Glomerular visceral epithelial cell (primary cell): ENCODE measurements around the gene RREB1.
A peak's percentile ranks its signal among the peaks of the same experiment; 100 is the strongest.

Experiments used
- DNase-seq: peaks from one replicate; pipeline ENCODE4 v3.0.0-alpha.2; 2016; ENCODE audit errors: extremely low spot score

Gene RREB1

GRCh38 chr6:7124636-7125035 lies 16.9 kb downstream of the RREB1 start:
- DNase-seq: no peak

DNA sequence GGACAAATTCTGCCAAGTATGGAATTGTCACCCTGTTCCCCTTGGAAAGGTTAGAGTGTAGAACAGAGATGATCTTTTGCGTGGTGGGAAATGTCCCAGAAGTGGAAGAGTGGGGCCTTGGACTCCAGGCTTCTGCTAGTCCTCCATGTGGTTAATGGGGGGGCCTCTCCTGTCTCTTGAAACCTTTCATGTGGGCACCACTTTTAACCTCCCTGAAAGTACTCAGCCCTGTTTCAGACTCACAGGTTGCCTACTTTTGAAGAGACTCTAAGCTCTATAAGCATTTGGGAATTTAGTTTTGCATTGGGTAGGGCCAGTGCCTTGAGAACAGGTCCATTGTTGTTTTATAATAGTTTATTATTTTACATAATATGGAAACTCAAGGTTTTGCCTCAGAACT lies 17.5 kb downstream of the RREB1 start:
- DNase-seq: no peak

DNA sequence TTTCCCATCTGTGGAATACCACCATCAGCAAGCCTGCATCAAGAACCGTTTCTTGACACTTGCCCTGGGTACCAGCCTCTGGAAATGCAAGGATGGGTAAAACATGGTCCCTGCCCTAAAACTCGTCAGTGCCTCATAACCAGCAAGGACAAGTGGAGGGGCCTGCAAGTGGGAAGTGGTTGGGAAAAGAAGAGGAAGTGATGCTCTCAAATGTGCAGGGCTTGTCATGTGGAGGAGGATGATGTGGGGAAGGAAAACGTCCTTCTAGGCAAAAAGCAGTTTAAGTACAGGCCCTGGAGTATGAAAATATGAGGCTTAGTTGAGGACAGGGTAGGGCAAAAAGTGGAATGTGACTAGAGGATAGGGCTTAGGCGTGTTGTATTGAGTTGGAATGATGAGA lies 19.0 kb downstream of the RREB1 start:
- DNase-seq: no peak

DNA sequence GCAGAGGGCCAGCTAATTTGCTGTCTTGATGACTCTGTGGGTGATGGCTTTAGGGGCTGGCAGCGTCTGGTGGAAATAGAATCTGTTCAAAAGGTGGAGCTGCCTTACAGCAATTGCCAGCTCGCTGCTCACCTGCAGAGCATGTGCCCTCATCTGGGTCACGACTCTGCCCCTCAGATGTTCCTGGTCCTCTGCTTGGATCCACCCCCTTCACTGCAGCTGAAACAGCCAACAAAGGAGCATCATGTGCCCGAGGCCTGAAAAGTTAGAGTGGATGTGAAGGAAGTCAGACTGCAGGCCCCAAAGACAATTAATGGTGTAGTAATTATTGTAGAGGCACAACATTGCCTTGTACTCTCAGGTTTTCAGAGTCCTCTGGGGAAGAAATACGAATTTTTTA lies 19.9 kb downstream of the RREB1 start:
- DNase-seq: no peak

GRCh38 chr6:7129360-7129759 lies 21.6 kb downstream of the RREB1 start:
- DNase-seq: no peak

GRCh38 chr6:7129784-7130569 lies 22.2 kb downstream of the RREB1 start:
- no peak for DNase-seq

DNA sequence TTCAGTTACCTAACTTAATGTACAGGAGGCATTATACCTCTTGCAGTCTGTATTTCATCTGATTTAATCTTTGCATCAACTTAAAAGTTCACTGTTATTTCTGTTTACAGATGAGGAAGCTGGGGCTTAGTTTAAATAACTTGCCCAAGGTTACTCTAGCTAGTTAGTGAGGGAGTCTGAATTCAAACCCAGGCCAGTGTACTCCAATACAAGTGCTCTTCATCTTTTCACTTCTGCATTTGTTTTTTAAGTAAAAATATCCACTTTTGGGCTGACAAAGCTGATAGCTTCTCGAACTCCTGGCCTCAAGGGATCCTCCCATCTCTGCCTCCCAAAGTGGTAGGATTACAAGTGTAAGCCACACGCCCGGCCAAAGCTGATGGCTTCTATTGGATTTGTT lies 23.6 kb downstream of the RREB1 start:
- no peak for DNase-seq

DNA sequence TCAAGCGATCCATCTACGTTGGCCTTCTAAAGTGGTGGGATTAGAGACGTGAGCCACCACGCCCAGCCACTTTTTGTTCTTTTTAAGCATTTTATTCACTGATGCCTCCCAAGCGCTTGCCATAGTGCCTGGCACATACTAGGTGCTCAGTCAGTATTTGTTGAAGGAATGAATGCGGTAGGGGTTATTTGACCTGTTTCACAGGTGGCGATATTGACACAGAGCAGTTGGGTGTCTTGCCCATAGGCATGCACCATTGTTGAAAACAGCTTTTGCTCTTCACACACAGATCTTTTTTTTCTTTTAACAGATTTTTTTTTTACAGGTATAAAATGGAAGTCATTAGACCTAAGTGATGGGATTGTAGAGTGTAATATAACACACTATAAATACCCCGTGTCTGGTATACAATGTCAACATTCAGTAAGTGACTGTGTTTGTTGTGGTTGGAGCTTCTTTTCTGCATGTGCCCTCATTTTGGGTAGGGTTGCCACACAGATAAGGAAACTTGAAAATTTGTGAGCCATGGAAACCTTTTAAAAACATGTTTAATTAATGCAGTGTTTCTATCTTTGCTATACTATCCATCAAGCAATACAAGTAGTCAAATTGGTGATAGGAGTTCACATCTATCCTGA lies 24.8 kb downstream of the RREB1 start:
- no peak for DNase-seq

- DNase-seq: no peak
Measured at GRCh38 chr6:7134999-7135745, 27.4 kb downstream of the RREB1 start.

GRCh38 chr6:7135755-7136154 lies 28.0 kb downstream of the RREB1 start:
- DNase-seq: no peak

DNA sequence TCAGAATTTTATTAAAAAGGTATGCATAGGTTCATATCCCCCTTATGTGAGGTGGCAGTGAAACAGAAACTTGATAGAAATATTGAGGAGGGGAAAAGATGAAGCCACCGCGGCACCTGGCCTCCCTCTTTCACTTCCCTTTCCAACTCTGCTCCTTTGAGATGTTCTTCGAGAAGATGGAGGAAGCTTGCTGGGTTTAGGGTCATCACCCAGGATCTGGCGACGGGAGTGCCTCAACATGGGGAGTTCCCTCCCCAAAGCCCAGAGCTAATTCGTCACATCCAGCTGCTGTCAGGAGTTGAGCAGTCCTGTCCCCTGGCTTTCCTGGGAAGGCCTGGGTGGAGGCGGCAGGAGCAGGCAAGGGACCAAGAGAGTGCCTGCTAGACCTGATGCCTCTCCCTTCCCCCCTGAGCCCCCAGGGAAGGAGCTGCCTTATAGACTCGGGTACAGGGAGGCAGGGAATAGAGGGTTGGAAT lies 29.1 kb downstream of the RREB1 start:
- no peak for DNase-seq

- DNase-seq: peak; percentile 65
Measured at GRCh38 chr6:7137335-7138045, 29.7 kb downstream of the RREB1 start.

- DNase-seq: no peak
Measured at GRCh38 chr6:7138046-7138531, 30.3 kb downstream of the RREB1 start.

DNA sequence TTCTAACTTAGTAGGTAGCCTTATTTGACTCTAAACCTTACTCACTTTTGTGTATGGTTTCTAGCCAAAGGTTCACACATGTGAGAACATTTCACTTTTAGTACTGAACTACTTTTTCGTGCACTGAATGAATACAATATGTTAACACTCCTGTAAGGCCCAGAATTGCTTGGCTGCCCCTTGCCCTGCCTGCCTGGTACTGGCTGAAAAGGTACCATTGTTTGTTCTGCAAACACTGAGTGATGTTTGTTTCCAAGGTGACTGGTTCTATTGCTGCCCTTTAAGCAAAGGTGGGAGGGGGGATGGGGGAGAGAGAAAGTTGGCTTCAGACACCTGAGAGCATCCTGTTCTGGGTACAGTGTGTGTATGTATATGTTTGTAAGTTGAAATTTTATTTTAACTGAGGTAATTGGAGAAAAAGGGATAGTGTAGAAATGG lies 31.2 kb downstream of the RREB1 start:
- no peak for DNase-seq

GRCh38 chr6:7139835-7140470 lies 32.2 kb downstream of the RREB1 start:
- DNase-seq: no peak

DNA sequence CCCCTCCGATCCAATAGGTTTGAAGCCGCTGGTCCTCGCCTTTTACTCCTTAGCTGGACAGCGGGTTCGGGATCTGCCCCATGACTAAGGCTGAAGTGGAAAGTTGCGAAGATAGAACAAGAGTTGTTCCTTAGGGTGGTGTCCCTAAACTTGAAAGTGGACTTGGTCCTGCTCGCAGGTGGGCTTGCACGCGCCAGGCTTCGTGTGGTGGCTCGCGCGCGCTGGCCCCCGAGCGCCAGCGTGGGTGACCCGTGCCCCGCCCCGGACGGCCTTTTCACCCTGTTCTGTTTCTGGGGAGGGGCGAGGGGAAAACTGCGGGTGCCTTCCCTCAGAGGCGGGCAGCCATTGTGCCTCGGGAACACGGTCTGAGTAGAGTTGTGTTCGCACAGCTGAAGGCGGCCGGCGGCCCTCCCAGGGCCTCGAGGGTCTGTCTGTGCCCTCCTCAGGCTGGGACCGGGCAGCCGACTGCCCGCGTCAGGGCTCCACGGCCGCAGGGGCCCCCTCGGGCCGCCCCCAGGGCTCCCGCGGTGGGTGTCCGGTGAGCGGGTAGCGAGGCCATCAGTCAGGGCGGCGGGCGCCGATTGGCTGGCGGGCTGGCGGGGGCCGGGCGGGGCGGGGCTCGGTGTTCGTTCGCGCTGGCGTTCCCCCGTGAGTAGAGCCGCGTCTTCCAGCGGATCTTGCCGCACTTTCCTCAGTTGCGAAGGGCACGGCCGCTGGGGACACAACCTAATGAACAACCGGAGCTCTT lies 33.0 kb downstream of the RREB1 start:
- peak; percentile 87 for DNase-seq

DNA sequence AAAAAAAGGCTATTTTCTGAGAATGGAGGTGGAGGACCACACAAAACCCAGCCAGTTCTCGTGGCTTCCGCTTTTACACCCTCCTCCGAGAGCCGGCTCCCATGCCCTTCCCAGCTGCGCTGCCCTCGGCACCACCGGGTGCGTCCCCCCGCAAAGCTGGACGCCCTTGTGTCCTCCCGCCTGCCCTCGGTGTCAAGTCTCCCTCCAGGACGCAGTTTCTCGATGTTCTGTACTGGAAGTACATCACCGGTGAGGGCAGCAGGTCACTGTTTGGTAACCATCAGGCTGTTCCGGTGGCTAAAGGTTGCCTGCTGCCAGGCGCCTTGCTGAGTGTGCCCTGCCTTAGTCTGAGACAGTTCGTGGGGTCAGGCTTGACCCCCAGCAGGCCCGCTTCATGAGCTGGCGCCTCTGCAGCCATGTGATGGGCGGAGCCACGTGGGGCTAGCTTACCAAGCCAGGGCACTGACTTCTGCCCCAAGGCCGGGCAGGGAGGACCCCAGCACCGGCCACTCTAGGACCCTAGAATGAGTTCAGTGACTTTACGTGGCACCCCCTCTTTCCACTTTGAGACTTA lies 34.6 kb downstream of the RREB1 start:
- DNase-seq: no peak

GRCh38 chr6:7142918-7143475 lies 35.2 kb downstream of the RREB1 start:
- no peak for DNase-seq

DNA sequence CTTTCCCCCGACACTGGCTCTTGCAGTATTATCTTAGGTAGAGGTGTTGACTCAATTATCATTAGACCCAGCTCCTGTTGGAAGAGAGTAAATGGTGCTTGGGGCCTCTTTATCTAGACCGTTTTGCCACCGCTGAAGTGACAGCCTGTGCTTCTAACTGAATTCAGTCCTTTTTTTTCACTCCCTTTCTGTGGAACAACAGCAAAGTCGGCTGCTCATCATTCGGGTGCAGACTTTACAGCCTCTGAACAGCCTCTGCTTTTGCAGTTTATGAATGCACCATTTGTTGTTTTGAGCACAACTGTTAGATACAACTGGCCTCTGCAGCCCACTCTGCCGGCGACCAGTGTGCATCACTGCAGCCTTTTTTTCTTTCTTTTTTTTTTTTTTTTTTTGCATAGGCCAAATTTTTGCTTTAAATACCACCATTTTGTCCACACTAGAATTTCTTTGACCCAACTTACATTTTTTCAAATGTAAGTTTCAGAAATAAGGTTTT lies 35.8 kb downstream of the RREB1 start:
- no peak for DNase-seq
